NT2/D1 (cell line): Measurements from ENCODE around the gene PHOSPHO1.

Source experiments
- SUZ12 ChIP-seq: IDR thresholded peaks from 2 replicates; pipeline ENCODE4 v1.6.1; 2011; ENCODE audit not compliant: insufficient read length, insufficient read depth; ENCODE audit errors: extremely low read depth
- YY1 ChIP-seq: IDR thresholded peaks from 2 replicates; pipeline ENCODE4 v1.6.1; 2011; ENCODE audit not compliant: insufficient read length, insufficient read depth

DNA sequence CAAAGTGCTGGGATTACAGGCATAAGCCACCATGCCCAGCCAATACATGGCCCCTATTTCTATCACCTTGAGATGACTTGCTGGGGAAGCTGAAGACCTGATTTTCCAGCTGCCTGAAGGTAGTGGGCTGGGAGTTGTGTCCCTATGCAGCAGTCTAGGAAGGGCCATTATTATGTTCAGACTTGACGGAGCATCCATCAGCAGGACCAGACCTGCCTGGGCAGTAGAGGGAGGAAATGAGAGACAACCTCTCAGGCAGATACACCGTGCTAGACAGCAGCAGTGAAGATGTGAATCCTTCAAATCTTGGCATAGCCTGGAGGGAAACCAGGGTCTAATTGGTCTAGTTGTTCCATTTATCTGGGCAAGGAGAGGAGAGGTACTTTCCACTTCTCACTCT, 35.6 kb upstream of the PHOSPHO1 start:
- TF ChIP-seq YY1, result no peak
- no peak for TF ChIP-seq SUZ12
